Measurements from ENCODE around the gene OR8B2. TPM values are rescaled to one million over a fixed set of nuclear protein-coding genes. Genes with fewer than 3 reads are reported as not detected.
"Not testable (repeated sequence)": the region's sequence is repeated elsewhere in the genome, so short reads cannot be mapped to it uniquely, and the experiment has no call there.

Gene OR8B2
- total and polyA plus RNA-seq, 2 donors (not counting 1 experiment from before 2014, with no cell fraction given) = not detected

GRCh38 chr11:124405581-124405980, 21.3 kb upstream of the OR8B2 start:
- no peak overlapping the region for H3K4me3 Mint-ChIP-seq
- H3K4me2 ChIP-seq (replicated peaks; ENCODE audit: low read depth, low read length, poor library complexity, severe bottlenecking) = no peak overlapping the region
- no peaks in the 10 kb centered on the region for H3K9me3 ChIP-seq (ENCODE audit: control extremely low read depth in 1 of 3, control insufficient read depth in 2 of 3, insufficient read depth in 1 of 3, low read length in 2 of 3)
- peaks cover 0 to 3% (median 0%) of the 10 kb centered on the region in 4 experiments for H3K27me3 ChIP-seq (replicated peaks in 1 of 4; ENCODE audit: control extremely low read depth in 1 of 4, control insufficient read depth in 3 of 4, insufficient read depth in 4 of 4, low read length in 3 of 4)
- H4K20me1 ChIP-seq (ENCODE audit: control insufficient read depth, insufficient read depth, low read length, poor library complexity, severe bottlenecking) = no peaks in the 10 kb centered on the region
- no peak overlapping the region for H3K9ac ChIP-seq (ENCODE audit: low read length)
- H3K4me3 ChIP-seq (ENCODE audit: control extremely low read depth in 1 of 5, extremely low read depth in 1 of 5, insufficient read depth in 1 of 5, low read depth in 2 of 5, low read length in 4 of 5) = no peak overlapping the region
- no peak overlapping the region for H2AFZ ChIP-seq (ENCODE audit: insufficient read depth, low read depth, low read length, poor library complexity, severe bottlenecking)
- DNase-seq (no peak), ATAC-seq (ENCODE audit: low read depth) (no peak)
- no peaks in the 10 kb centered on the region for H3K9me3 Mint-ChIP-seq (ENCODE audit: insufficient read depth)
- no peaks in the 10 kb centered on the region for H3K36me3 ChIP-seq (replicated peaks in 1 of 2; ENCODE audit: control extremely low read depth in 1 of 2, control insufficient read depth in 1 of 2, extremely low read depth in 1 of 2, insufficient read depth in 2 of 2, low read length in 1 of 2)
- H3K4me1 Mint-ChIP-seq = peaks cover 8% of the 10 kb centered on the region
- ChIA-PET POLR2A (no interaction called here), CTCF (interaction anchor here (1.0 kb wide), 1 partner anchor 334 kb away, joined by 3 read pairs; no protein-coding TSS in a partner anchor)
- no peak overlapping the region for H3K27ac Mint-ChIP-seq
- H3K27ac ChIP-seq (ENCODE audit: low read length in 2 of 2) = no peak overlapping the region
- WGBS (ENCODE audit: insufficient coverage) = 67% methylated on average over 1 of the region's 2 CpGs
- peaks cover 25% of the 10 kb centered on the region for H3K27me3 Mint-ChIP-seq
- no peaks in the 10 kb centered on the region for H3K79me2 ChIP-seq (ENCODE audit: control insufficient read depth, insufficient read depth, low read length)
- TF ChIP-seq CTCF (IDR thresholded peaks at IDR 0.05) (no peak), EZH2 (IDR thresholded peaks at IDR 0.05; ENCODE audit: borderline replicate concordance, insufficient read depth, low read depth, low read length, poor library complexity, severe bottlenecking) (no peak)
- peaks cover 0 to 6% of the 10 kb centered on the region in 2 donors for H3K4me1 ChIP-seq (ENCODE audit: control insufficient read depth in 2 of 2, insufficient read depth in 2 of 2, low read length in 2 of 2)
- intact Hi-C loops (cut with micrococcal nuclease) = no loop called here

GRCh38 chr11:124403186-124403585, 18.9 kb upstream of the OR8B2 start:
- H3K4me2 ChIP-seq (replicated peaks; ENCODE audit: low read depth, low read length, poor library complexity, severe bottlenecking); H3K9me3 Mint-ChIP-seq (ENCODE audit: insufficient read depth); H3K36me3 ChIP-seq (replicated peaks in 1 of 2; ENCODE audit: control extremely low read depth in 1 of 2, control insufficient read depth in 1 of 2, extremely low read depth in 1 of 2, insufficient read depth in 2 of 2, low read length in 1 of 2); H3K79me2 ChIP-seq (ENCODE audit: control insufficient read depth, insufficient read depth, low read length); DNase-seq; H3K27ac Mint-ChIP-seq; H3K9ac ChIP-seq (ENCODE audit: low read length); H3K27me3 ChIP-seq (replicated peaks in 1 of 4; ENCODE audit: control extremely low read depth in 1 of 4, control insufficient read depth in 3 of 4, insufficient read depth in 4 of 4, low read length in 3 of 4); H3K4me3 Mint-ChIP-seq; H3K4me3 ChIP-seq (ENCODE audit: control extremely low read depth in 1 of 5, extremely low read depth in 1 of 5, insufficient read depth in 1 of 5, low read depth in 2 of 5, low read length in 4 of 5); POLR2A ChIA-PET; ATAC-seq (ENCODE audit: low read depth); H2AFZ ChIP-seq (ENCODE audit: insufficient read depth, low read depth, low read length, poor library complexity, severe bottlenecking); H3K4me1 Mint-ChIP-seq; H4K20me1 ChIP-seq (ENCODE audit: control insufficient read depth, insufficient read depth, low read length, poor library complexity, severe bottlenecking); H3K4me1 ChIP-seq (ENCODE audit: control insufficient read depth in 2 of 2, insufficient read depth in 2 of 2, low read length in 2 of 2); H3K9me3 ChIP-seq (ENCODE audit: control extremely low read depth in 1 of 3, control insufficient read depth in 2 of 3, insufficient read depth in 1 of 3, low read length in 2 of 3); H3K27me3 Mint-ChIP-seq; H3K27ac ChIP-seq (ENCODE audit: low read length in 2 of 2): not testable (repeated sequence)
- WGBS (ENCODE audit: insufficient coverage) = no CpG with 5 or more reads among the region's 27 CpGs
- CTCF ChIA-PET = interaction anchor here (0.9 to 1.9 kb wide), 3 partner anchors 18 to 331 kb away, joined by 3 to 11 read pairs (median 5); no protein-coding TSS in a partner anchor
- intact Hi-C loops (cut with micrococcal nuclease) = loop anchor here (5.0 kb wide), 1 partner anchor 184 kb away; no protein-coding TSS in a partner anchor

Data from B cell (primary cell).